Measurements from ENCODE around the gene CFAP58.

- TF ChIP-seq CTCF (IDR thresholded peaks at IDR 0.05) = no peak
- no peak for TF ChIP-seq EZH2 (IDR thresholded peaks at IDR 0.05; ENCODE audit: borderline replicate concordance, insufficient read depth, low read depth, low read length, poor library complexity, severe bottlenecking)
These were observed 31.2 kb upstream of the CFAP58 start for GRCh38 chr10:104322416-104322782.

Data from B cell (primary cell).